ENCODE measurements around the gene TBX4. TPM values are rescaled to one million over a fixed set of nuclear protein-coding genes. Genes with fewer than 3 reads are reported as not detected.

TBX4 gene
- total and polyA plus RNA-seq, 12 donors: 0.03 TPM; not detected in 11

GRCh38 chr17:61464843-61465180, 12.6 kb downstream of the TBX4 start:
- H3K4me3 ChIP-seq: no peak overlapping the region
- H3K9me3 ChIP-seq: no peaks in the 10 kb centered on the region
- no peak for DNase-seq
- H3K27me3 ChIP-seq: peaks cover 0 to 55% (median 47%) of the 10 kb centered on the region in 7 donors
- H3K36me3 ChIP-seq: no peaks in the 10 kb centered on the region
- no peak for TF ChIP-seq CTCF (IDR thresholded peaks at IDR 0.05)
- 63% methylated on average over 3 of the region's 3 CpGs for WGBS, 2 donors
- intact Hi-C loops (cut with DNase I): no loop called here
- peaks cover 0 to 8% (median 0%) of the 10 kb centered on the region in 9 donors for H3K4me1 ChIP-seq
- H3K27ac ChIP-seq: no peak overlapping the region
- ATAC-seq: no peak

GRCh38 chr17:61465550-61466237, 13.5 kb downstream of the TBX4 start:
- H3K4me3 ChIP-seq: no peak overlapping the region
- no peak for ATAC-seq
- WGBS, 2 donors: 80 to 82% methylated on average over 17 of the region's 17 CpGs
- DNase-seq: no peak
- no peaks in the 10 kb centered on the region for H3K36me3 ChIP-seq
- TF ChIP-seq CTCF (IDR thresholded peaks at IDR 0.05): no peak
- H3K27me3 ChIP-seq: peaks cover 0 to 46% (median 39%) of the 10 kb centered on the region in 7 donors
- H3K9me3 ChIP-seq: no peaks in the 10 kb centered on the region
- intact Hi-C loops (cut with DNase I): no loop called here
- H3K4me1 ChIP-seq: peaks cover 0 to 8% (median 0%) of the 10 kb centered on the region in 9 donors
- H3K27ac ChIP-seq: no peak overlapping the region

GRCh38 chr17:61466246-61466645, 14.0 kb downstream of the TBX4 start:
- Histone ChIP-seq H3K27me3 (peaks cover 0 to 41% (median 33%) of the 10 kb centered on the region in 7 donors), H3K36me3 (no peaks in the 10 kb centered on the region), H3K27ac (no peak overlapping the region), H3K4me1 (peaks cover 0 to 8% (median 0%) of the 10 kb centered on the region in 9 donors), H3K9me3 (no peaks in the 10 kb centered on the region), H3K4me3 (no peak overlapping the region)
- no peak for ATAC-seq
- WGBS, 2 donors: 83 to 92% methylated on average over 7 of the region's 7 CpGs
- DNase-seq: no peak
- intact Hi-C loops (cut with DNase I): no loop called here
- no peak for TF ChIP-seq CTCF (IDR thresholded peaks at IDR 0.05)

GRCh38 chr17:61467416-61468262, 15.4 kb downstream of the TBX4 start:
- H3K4me3 ChIP-seq: no peak overlapping the region
- no peaks in the 10 kb centered on the region for H3K36me3 ChIP-seq
- peaks cover 0 to 29% (median 19%) of the 10 kb centered on the region in 7 donors for H3K27me3 ChIP-seq
- H3K4me1 ChIP-seq: peaks cover 0 to 4% (median 0%) of the 10 kb centered on the region in 9 donors
- H3K9me3 ChIP-seq: no peaks in the 10 kb centered on the region
- no peak overlapping the region for H3K27ac ChIP-seq
- intact Hi-C loops (cut with DNase I): no loop called here
- no peak for TF ChIP-seq CTCF (IDR thresholded peaks at IDR 0.05)
- WGBS, 2 donors: 56 to 59% methylated on average over 15 of the region's 15 CpGs
- ATAC-seq (peak in 5 of 8 donors; percentile 29 to 70 (median 55)), DNase-seq (peak in 1 of 2 donors; percentile 46)

Data from heart right ventricle (tissue), 16 donors.